Endodermal cell (in vitro differentiated cells): ENCODE data around the gene NBAS. TPM values are rescaled to one million over a fixed set of nuclear protein-coding genes. Genes with fewer than 3 reads are reported as not detected.

Source experiments
- DNase-seq: peaks from one replicate; pipeline ENCODE4 v3.0.0-alpha.2; 2017
- H3K27ac ChIP-seq: 2 replicates; pipeline ENCODE4 v1.5.1; 2013; ENCODE audit warnings: mild to moderate bottlenecking, low read depth, low read length, moderate library complexity
- H3K27me3 ChIP-seq: 2 replicates; pipeline ENCODE4 v1.6.1; 2013; ENCODE audit warnings: mild to moderate bottlenecking, low read length, moderate library complexity; ENCODE audit not compliant: insufficient read depth, control insufficient read depth, poor library complexity, severe bottlenecking
- H3K36me3 ChIP-seq: 2 replicates; pipeline ENCODE4 v1.7.0; 2013; ENCODE audit warnings: mild to moderate bottlenecking, low read length, moderate library complexity; ENCODE audit not compliant: control insufficient read depth, insufficient read depth
- H3K4me1 ChIP-seq: one replicate; pipeline ENCODE4 v1.7.0; 2013; ENCODE audit warnings: low read length; ENCODE audit not compliant: control insufficient read depth, insufficient read depth
- H3K4me3 ChIP-seq: 2 replicates; pipeline ENCODE4 v1.5.1; 2013; ENCODE audit warnings: mild to moderate bottlenecking, low read length, moderate library complexity
- H3K9ac ChIP-seq: 2 replicates; pipeline ENCODE4 v1.6.1; 2013; ENCODE audit warnings: mild to moderate bottlenecking, low read length, moderate library complexity; ENCODE audit not compliant: poor library complexity, severe bottlenecking; ENCODE audit errors: extremely low read depth
- H3K9me3 ChIP-seq: 2 replicates; pipeline ENCODE4 v1.6.1; 2013; ENCODE audit warnings: mild to moderate bottlenecking, low read length, moderate library complexity; ENCODE audit not compliant: control insufficient read depth
- H3K27ac Mint-ChIP-seq: 2 replicates; pipeline ENCODE4 v1.8.0; 2020; ENCODE audit warnings: mixed read lengths
- H3K27me3 Mint-ChIP-seq: 2 replicates; pipeline ENCODE4 v1.8.0; 2021; ENCODE audit warnings: mild to moderate bottlenecking, mixed read lengths; ENCODE audit not compliant: insufficient read depth
- H3K36me3 Mint-ChIP-seq: 2 replicates; pipeline ENCODE4 v1.8.0; 2020; ENCODE audit warnings: low read depth, mixed read lengths
- H3K4me1 Mint-ChIP-seq: 2 replicates; pipeline ENCODE4 v1.8.0; 2020; ENCODE audit warnings: mixed read lengths
- H3K4me3 Mint-ChIP-seq: 2 replicates; pipeline ENCODE4 v1.8.0; 2020; ENCODE audit warnings: mild to moderate bottlenecking, moderate library complexity, mixed read lengths
- H3K9me3 Mint-ChIP-seq: 2 replicates; pipeline ENCODE4 v1.8.0; 2020; ENCODE audit warnings: mild to moderate bottlenecking, mixed read lengths
- CTCF ChIP-seq: fragments of 200-600 bp; sonication (generic); conservative IDR thresholded peaks from 2 replicates; pipeline ENCODE4 v1.5.0; 2021; ENCODE audit warnings: antibody characterized with exemption, mild to moderate bottlenecking
- WGBS, 2 experiments: methylation state at CpG; one replicate each; pipeline versions ENCODE4 v1.1.5 to v1.1.7; 2013; ENCODE audit warnings: missing lambda C conversion rate in 2 of 2, mixed read lengths in 1 of 2; ENCODE audit not compliant: insufficient coverage in 1 of 2, insufficient read length in 1 of 2; 5-methylcytosine and 5-hydroxymethylcytosine counted together
- total RNA-seq, 2 donors: library from RNA; stranded (reverse); fragmentation: NEBNext Ultra II Directional in 1 of 2; extraction: Animal tissue kit (Norgen Biotek cat#: 25700) in 1 of 2; gene quantifications; 2 replicates in 1 of 2; 3 replicates in 1 of 2; pipeline ENCODE4 v1.2.1, GENCODE V29; 2021

The NBAS gene
- total RNA-seq, 2 donors from 2014 or later: 47.4 to 54.7 TPM

GRCh38 chr2:15591692-15592463, 30.7 kb upstream of the NBAS start, which contains the start of gene DDX1:
TSS of gene DDX1 (plus strand) at chr2:15591868. CDS start at chr2:15591934, 66 bp downstream.
- H3K36me3 ChIP-seq: peaks cover 25% of the 10 kb centered on the region
- H3K4me3 ChIP-seq: peak within 1 kb of the TSS; percentile 99
- H3K4me1 ChIP-seq: no peaks in the 10 kb centered on the region
- H3K9ac ChIP-seq: peak within 1 kb of the TSS; percentile 85
- DNase-seq: peak; percentile 94
- Mint-ChIP-seq H3K27me3 (peaks cover 3% of the 10 kb centered on the region), H3K36me3 (peaks cover 19% of the 10 kb centered on the region), H3K4me3 (peak within 1 kb of the TSS; percentile 92), H3K27ac (peak within 1 kb of the TSS; percentile 95), H3K4me1 (peaks cover 8% of the 10 kb centered on the region), H3K9me3 (no peaks in the 10 kb centered on the region)
- no peaks in the 10 kb centered on the region for H3K27me3 ChIP-seq
- H3K9me3 ChIP-seq: no peaks in the 10 kb centered on the region
- H3K27ac ChIP-seq: peak within 1 kb of the TSS; percentile 89
- peak; percentile 22 for TF ChIP-seq CTCF
- WGBS, 2 experiments: 0% methylated on average over 9 to 68 of the region's 68 CpGs

- Histone ChIP-seq H3K36me3 (peaks cover 20% of the 10 kb centered on the region), H3K9ac (peak overlapping the region; percentile 85), H3K9me3 (no peaks in the 10 kb centered on the region), H3K27me3 (no peaks in the 10 kb centered on the region), H3K4me1 (no peaks in the 10 kb centered on the region), H3K27ac (no peak overlapping the region), H3K4me3 (peak overlapping the region; percentile 99)
- Mint-ChIP-seq H3K4me1 (peaks cover 8% of the 10 kb centered on the region), H3K36me3 (peaks cover 16% of the 10 kb centered on the region), H3K27me3 (peaks cover 3% of the 10 kb centered on the region), H3K4me3 (peak overlapping the region; percentile 92), H3K9me3 (no peaks in the 10 kb centered on the region), H3K27ac (peak overlapping the region; percentile 95)
- DNase-seq: no peak
- WGBS, 2 experiments: 33% methylated on average over 7 of the region's 7 CpGs; no CpG with 5 or more reads in 1 of the 2 experiments
- TF ChIP-seq CTCF: no peak
These were observed 30.2 kb upstream of the NBAS start for GRCh38 chr2:15591373-15591691.

- DNase-seq: peak; percentile 87
- H3K27ac ChIP-seq: no peak overlapping the region
- no peaks in the 10 kb centered on the region for H3K36me3 ChIP-seq
- Mint-ChIP-seq H3K9me3 (no peaks in the 10 kb centered on the region), H3K27ac (no peak overlapping the region), H3K27me3 (peaks cover 12% of the 10 kb centered on the region), H3K4me1 (peaks cover 5% of the 10 kb centered on the region), H3K4me3 (no peak overlapping the region), H3K36me3 (no peaks in the 10 kb centered on the region)
- H3K9ac ChIP-seq: no peak overlapping the region
- H3K9me3 ChIP-seq: no peaks in the 10 kb centered on the region
- H3K4me1 ChIP-seq: no peaks in the 10 kb centered on the region
- peak; percentile 86 for TF ChIP-seq CTCF
- WGBS, 2 experiments: 56 to 81% methylated on average over 1 to 4 of the region's 4 CpGs
- no peaks in the 10 kb centered on the region for H3K27me3 ChIP-seq
- no peak overlapping the region for H3K4me3 ChIP-seq
These were observed 27.3 kb upstream of the NBAS start for GRCh38 chr2:15588329-15588919.
